ENCODE data around the gene ABCC5.

Gene ABCC5

DNA sequence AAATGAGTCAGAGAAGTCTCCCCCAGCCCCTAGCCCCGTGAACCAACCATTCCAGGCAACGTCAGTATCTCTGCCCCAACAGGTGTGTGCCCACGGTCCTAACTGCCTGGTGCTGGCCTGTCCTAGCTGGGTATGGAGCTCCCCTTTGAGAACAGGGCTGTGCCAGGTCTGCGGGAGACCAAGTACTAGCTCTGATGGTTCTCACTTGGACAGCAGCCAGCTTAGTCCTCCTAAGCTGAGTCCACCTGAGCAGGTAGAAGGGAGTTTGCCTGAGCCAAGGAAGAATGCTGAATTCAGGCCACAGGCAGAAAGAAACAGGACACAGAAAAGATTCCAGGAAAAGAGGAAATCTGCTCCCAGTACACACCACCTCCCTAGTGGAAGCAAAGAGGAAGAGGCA, 99.9 kb downstream of the ABCC5 start:
- no peak for DNase-seq (ENCODE audit: low read depth in 2 of 2)
- TF ChIP-seq CTCF (IDR thresholded peaks at IDR 0.05; ENCODE audit: low read depth, low read length), result no peak
- H3K4me3 ChIP-seq (replicated peaks in 1 of 2; ENCODE audit: low read depth in 2 of 2, low read length in 2 of 2), result no peak overlapping the region

- no peak for TF ChIP-seq CTCF (IDR thresholded peaks at IDR 0.05; ENCODE audit: low read depth, low read length)
- DNase-seq (ENCODE audit: low read depth in 2 of 2), result no peak
- H3K4me3 ChIP-seq (replicated peaks in 1 of 2; ENCODE audit: low read depth in 2 of 2, low read length in 2 of 2), result no peak overlapping the region
Measured at GRCh38 chr3:183914856-183915255, 102.8 kb downstream of the ABCC5 start.

GRCh38 chr3:183913580-183913920, 104.1 kb downstream of the ABCC5 start:
- DNase-seq (ENCODE audit: low read depth in 2 of 2), result no peak
- H3K4me3 ChIP-seq (replicated peaks in 1 of 2; ENCODE audit: low read depth in 2 of 2, low read length in 2 of 2), result no peak overlapping the region
- no peak for TF ChIP-seq CTCF (IDR thresholded peaks at IDR 0.05; ENCODE audit: low read depth, low read length)

GRCh38 chr3:183912895-183913579, 104.6 kb downstream of the ABCC5 start:
- no peak overlapping the region for H3K4me3 ChIP-seq (replicated peaks in 1 of 2; ENCODE audit: low read depth in 2 of 2, low read length in 2 of 2)
- no peak for TF ChIP-seq CTCF (IDR thresholded peaks at IDR 0.05; ENCODE audit: low read depth, low read length)
- no peak for DNase-seq (ENCODE audit: low read depth in 2 of 2)

- no peak overlapping the region for H3K4me3 ChIP-seq (replicated peaks in 1 of 2; ENCODE audit: low read depth in 2 of 2, low read length in 2 of 2)
- no peak for DNase-seq (ENCODE audit: low read depth in 2 of 2)
- TF ChIP-seq CTCF (IDR thresholded peaks at IDR 0.05; ENCODE audit: low read depth, low read length), result no peak
Measured at GRCh38 chr3:183911763-183912506, 105.7 kb downstream of the ABCC5 start.

DNA sequence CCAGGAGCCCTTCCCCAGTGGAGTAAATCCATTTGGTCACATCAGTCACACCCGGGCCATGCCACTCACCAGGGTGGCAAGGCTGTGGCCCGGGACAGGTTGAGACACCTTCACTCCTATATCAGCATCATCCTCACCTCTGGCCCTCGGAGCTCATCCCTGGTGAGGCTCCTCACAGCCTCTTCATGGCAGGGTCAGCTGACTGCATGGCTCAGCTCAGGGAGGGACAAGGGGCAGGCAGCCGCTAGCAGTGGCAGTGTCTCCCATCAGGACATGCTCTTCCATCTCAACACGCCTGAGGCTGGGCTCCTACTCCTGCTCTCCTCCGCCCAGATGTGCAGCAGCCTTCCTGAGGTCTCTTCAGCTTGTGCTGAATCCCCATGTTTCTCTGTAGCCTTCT, 106.6 kb downstream of the ABCC5 start:
- no peak for DNase-seq (ENCODE audit: low read depth in 2 of 2)
- TF ChIP-seq CTCF (IDR thresholded peaks at IDR 0.05; ENCODE audit: low read depth, low read length), result no peak
- H3K4me3 ChIP-seq (replicated peaks in 1 of 2; ENCODE audit: low read depth in 2 of 2, low read length in 2 of 2), result no peak overlapping the region
